CD4-positive, alpha-beta T cell treated with Interleukin-4 for 1 hour (primary cell): ENCODE results near the gene ALPG.
"Not testable (repeated sequence)": the region's sequence is repeated elsewhere in the genome, so short reads cannot be mapped to it uniquely, and the experiment has no call there.

Source experiments
- DNase-seq, 2 donors: peaks; one replicate each; pipeline ENCODE4 v3.0.0-alpha.2; 2020 to 2022

The ALPG gene

DNA sequence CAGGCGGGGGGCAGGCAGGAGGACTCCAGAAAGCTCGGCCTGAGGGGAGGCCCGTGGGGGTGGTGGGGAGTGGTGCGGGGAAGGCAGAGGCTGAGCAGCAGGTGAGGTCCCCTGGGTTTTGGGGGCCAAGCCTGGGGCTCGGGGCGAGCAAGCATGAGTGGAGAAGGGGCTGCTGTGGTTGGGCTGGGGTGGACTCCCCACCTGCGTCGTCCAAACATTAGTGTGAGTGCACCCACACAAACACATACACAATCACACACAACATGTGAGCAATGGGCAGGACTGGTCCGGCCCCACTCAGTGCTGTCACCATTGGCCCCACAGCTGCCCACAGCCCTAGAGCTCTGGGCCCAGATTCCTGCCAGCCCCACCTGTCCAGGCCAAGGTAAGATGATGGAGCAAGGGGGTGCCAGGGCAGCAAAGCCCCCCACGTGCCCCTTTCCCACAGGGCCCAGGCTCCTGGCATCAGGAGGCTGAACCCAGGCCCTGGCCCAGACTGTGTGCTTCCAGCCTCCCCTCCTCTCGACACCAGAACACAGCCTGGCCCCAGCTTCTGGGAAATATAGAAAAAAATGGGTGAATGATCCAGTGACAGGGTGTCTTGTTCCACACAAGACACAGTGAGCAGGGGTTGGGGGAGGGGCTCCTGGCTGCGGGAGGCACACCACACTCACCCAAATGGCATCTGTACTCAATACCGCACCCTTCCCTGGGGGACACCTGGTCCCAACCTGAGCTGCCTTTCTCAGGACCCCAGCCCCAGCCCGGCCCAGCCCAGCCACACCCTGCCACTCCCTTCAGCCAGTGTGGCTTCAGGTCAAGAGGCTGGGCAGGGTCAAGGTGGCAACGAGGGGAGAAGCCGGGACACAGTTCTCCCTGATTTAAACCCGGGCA lies 28.6 kb upstream of the ALPG start:
- DNase-seq, result no peak

GRCh38 chr2:232378735-232379151 lies 27.9 kb upstream of the ALPG start, which contains the start of gene ALPP:
Gene ALPP, plus strand, starts transcription at chr2:232378751. Its CDS starts 52 bp downstream, at chr2:232378803.
- DNase-seq, result not testable (repeated sequence)

DNA sequence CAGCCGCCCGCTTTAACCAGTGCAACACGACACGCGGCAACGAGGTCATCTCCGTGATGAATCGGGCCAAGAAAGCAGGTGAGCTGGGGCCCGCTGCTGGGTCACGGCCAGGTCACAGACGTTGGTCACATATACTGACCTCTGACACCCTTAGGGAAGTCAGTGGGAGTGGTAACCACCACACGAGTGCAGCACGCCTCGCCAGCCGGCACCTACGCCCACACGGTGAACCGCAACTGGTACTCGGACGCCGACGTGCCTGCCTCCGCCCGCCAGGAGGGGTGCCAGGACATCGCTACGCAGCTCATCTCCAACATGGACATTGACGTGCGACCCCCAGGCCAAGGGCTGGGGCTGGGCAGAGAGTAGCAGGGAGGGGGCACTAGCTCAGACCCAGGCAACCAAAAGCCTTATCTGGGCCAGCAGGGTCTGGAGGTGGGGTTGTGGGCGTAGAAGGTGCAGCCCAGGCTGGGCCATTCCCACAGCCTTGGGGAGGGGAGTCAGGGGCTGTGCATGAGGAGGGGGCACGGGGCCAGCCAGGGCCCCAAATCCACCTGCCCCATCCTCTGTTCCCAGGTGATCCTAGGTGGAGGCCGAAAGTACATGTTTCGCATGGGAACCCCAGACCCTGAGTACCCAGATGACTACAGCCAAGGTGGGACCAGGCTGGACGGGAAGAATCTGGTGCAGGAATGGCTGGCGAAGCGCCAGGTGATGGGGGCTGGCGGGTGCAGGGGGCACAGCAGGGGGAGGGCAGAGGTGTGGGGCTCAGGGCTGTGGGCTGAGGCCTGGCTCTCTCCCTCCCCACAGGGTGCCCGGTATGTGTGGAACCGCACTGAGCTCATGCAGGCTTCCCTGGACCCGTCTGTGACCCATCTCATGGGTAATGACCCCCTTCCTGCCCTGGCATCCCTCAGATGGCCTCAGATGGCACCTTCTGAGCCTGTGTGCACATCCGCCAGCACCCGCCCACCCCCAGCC lies 26.7 kb upstream of the ALPG start:
- DNase-seq, result not testable (repeated sequence)

- DNase-seq, result not testable (repeated sequence)
Measured at GRCh38 chr2:232381204-232382031, 25.2 kb upstream of the ALPG start.

- no peak for DNase-seq
Measured at GRCh38 chr2:232382331-232383225, 24.1 kb upstream of the ALPG start.

- no peak for DNase-seq
Measured at GRCh38 chr2:232384466-232384865, 22.2 kb upstream of the ALPG start.

DNA sequence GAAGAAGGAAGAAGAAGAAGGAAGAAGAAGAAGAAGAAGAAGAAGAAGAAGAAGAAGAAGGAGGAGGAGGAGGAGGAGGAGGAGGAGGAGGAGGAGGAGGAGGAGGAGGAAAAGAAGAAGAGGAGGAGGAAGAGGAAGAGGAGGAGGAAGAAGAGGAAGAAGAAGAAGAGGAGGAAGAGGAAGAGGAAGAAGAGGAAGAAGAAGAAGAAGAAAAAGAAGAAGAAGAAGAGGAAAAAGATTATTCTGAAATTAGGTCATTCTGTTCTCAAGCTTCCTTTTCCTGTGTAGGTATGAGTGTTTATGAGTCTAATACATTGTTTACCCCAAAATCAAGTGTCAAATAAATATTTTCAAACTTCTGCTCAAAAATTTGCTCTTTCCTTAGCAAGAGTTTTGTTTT lies 21.6 kb upstream of the ALPG start:
- DNase-seq, result not testable (repeated sequence)

DNA sequence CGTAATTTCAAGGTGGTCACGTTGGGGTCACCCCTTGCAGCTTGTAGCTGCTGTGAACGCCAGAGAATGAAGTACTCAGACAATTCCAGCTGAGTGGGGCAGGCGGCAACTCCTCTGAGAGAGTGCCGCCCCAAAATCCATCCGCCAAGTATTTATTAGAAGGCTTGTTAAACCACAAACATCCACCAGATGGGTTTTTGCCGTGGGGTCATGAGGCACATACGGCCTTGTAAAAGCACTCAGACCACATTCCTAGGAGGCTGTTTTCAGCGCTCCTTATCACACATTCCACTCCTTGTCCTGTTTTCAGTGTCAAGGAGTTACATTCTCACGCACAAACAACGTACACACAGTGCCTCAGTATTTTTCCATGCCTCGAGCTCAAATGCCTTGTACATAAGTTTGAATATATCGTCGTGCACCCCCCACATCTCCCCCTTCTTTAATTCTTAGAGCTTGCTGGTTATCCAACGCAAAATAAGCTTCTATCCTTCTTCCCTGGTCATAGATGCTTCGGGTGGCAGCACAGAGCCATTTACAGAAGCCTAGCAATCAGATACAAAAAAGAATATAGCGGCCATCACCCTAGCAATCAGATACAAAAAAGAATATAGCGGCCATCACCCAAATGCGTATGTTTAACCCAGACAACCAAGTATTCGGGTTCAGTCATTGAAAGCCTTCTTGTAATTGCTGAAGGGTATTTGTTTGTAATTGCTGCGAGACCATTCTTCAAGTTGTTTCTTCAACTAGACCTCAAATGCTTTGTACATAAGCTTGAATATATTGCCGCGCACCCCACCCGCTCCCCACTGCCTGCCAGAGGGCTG lies 20.8 kb upstream of the ALPG start:
- no peak for DNase-seq

- DNase-seq, result no peak
Measured at GRCh38 chr2:232386490-232386739, 20.2 kb upstream of the ALPG start.

- no peak for DNase-seq
Measured at GRCh38 chr2:232386740-232387450, 19.7 kb upstream of the ALPG start.

DNA sequence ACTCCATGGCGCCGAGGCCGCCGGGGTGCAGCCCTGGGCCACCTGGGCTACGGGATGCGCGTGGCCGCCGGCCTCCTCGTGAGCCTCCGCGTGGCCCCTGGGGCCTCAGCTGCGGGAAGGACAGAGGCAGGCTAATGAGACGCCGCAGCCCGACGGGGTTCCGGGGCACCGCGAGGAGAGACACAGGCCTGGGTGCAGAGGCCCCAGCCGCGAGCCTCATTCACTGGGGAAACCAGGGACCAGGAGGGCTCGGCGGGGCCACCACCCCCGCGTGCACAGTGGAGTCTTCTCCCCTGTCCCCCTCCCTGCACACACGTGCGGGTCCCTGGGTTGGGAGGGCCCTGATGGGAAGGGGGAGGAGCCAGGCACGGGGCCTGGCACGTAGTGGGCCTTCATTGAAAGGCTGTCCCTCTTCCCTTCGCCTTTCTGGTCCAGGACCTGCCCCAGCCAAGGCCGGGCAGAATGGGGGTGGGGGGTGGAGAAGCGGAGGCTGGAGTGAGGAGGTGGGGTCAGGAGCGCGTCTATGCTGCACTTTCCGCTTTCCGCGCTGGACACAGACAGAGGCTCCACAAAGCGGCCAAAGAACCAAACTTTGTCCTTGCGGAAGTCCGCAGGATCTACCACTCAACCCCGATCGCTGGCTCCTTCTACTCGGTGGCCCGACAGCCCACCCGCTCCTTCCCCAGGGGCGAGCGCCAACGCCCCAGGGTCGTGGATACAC lies 19.0 kb upstream of the ALPG start:
- DNase-seq, result no peak

DNA sequence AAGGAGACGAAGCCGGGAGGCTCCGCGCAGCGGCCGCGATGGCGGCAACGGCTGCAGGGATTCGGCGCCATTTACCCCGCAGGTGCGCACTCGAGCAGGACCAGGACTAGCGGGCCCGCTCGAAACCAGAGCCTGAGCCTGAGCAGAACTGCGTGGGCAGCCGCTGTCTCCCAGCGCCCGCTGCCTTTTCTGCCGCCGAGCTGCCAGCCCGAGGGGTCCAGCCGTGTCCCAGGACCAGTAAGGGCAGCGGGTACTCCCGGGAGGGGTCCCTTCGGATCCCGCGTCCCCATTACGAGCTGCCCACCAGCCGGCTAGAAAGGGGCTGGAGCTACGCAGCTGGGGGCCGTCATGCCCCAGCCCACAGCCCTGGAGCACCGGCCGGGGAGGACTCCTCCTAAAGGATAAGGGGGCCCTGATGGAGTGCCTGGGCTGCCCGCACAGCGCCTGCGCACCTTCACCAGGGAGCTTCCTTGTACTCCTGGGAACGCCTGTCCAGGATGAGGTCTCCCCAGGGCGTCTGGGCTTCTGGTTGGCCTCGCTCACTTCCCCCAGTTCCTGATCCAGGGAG lies 18.2 kb upstream of the ALPG start:
- no peak for DNase-seq

DNA sequence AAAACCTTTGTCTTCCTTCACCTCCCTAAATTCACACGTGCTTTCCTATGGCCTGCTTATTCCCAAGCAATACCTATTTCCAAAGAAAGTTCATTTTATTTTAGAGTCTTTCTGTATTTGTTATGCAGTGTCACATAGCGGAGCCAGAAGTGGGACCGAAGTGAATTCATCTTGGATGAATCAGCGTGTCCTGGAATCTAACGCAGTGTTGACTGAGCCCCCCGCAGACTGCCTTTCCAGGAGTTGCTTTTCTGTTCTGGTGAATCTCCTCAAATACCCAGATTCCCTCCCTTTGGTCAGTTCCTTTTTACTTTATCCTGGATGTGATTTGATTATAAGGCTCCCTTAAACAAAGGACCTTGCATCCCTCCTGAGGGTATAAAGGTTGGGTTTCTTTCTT lies 17.3 kb upstream of the ALPG start:
- no peak for DNase-seq

DNA sequence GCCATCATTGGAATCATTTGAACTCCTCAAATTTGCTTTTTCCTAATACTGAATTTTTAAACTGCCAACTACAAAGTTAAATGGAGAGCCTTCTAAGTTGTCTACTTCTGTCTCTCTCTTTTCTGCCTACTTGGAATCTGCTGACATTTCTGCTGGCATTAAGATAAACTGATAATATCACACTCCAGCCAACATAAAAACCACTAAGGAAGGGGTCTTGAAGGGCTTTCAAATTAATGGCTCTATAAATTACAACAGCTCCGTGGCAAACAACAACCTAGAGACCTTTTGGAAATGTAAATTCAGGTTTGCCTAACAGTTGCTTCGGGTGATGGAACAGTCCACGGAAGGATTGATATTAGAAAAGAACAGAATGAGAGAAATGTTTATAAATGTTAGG lies 16.0 kb upstream of the ALPG start:
- no peak for DNase-seq

- DNase-seq, result no peak
Measured at GRCh38 chr2:232393556-232393955, 13.1 kb upstream of the ALPG start.

DNA sequence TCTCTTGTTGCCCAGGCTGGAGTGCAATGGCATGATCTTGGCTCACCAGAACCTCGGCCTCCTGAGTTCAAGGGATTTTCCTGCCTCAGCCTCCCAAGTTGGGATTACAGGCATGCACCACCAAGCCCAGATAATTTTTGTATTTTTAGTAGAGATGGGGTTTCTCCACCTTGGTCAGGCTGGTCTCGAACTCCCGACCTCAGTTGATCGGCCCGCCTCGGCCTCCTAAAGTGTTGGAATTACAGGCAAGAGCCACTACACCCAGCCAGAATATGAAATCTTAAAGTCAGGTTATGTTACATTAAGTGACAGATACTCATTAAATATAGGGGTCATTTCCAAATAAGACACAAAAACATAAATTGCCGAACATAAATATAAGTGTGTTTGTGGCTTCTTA lies 12.2 kb upstream of the ALPG start:
- DNase-seq, result not testable (repeated sequence)

GRCh38 chr2:232395586-232395985 lies 11.1 kb upstream of the ALPG start:
- no peak for DNase-seq

GRCh38 chr2:232396683-232397082 lies 10.0 kb upstream of the ALPG start:
- no peak for DNase-seq
